ENCODE results near the gene WIPF1.

Gene WIPF1

GRCh38 chr2:174518395-174518794 is 79.2 kb downstream of the WIPF1 start:
- no peaks in the 10 kb centered on the region for H4K20me1 ChIP-seq (ENCODE audit: insufficient read depth, low read length)
- no peaks in the 10 kb centered on the region for H3K9me2 ChIP-seq (replicated peaks; ENCODE audit: insufficient read depth, low read length)
- H3K27me3 ChIP-seq (replicated peaks; ENCODE audit: insufficient read depth, low read length) = no peaks in the 10 kb centered on the region
- TF ChIP-seq EZH2 (optimal IDR thresholded peaks at IDR 0.05; ENCODE audit: low read depth, low read length) = no peak
- no peak for TF ChIP-seq EZH2phosphoT487 (IDR thresholded peaks at IDR 0.05; ENCODE audit: low read length)
- TF ChIP-seq CTCF (IDR thresholded peaks at IDR 0.05; ENCODE audit: low read length) = no peak
- no peak overlapping the region for H3K9ac ChIP-seq (ENCODE audit: low read length)
- 0 out of 2 replicates have a peak, but pooled peaks cover 2% of the 10 kb centered on the region for H3K4me1 ChIP-seq (ENCODE audit: low read length)
- no peak overlapping the region for H3K4me3 ChIP-seq (ENCODE audit: low read length)
- no peaks in the 10 kb centered on the region for H3K9me3 ChIP-seq (replicated peaks; ENCODE audit: insufficient read depth, low read length)
- H3F3A ChIP-seq (ENCODE audit: insufficient read depth, low read length) = no peaks in the 10 kb centered on the region
- DNase-seq = no peak
- no peak overlapping the region for H3K4me2 ChIP-seq (ENCODE audit: low read depth, low read length)
- H3K27ac ChIP-seq (ENCODE audit: low read length) = no peak overlapping the region
- H2AFZ ChIP-seq (ENCODE audit: low read length) = no peak overlapping the region
- no peaks in the 10 kb centered on the region for H3K79me2 ChIP-seq (ENCODE audit: low read length)
- H3K36me3 ChIP-seq (replicated peaks; ENCODE audit: insufficient read depth, low read length) = no peaks in the 10 kb centered on the region

- TF ChIP-seq CTCF (IDR thresholded peaks at IDR 0.05; ENCODE audit: low read length) = no peak
- no peak for TF ChIP-seq EZH2 (optimal IDR thresholded peaks at IDR 0.05; ENCODE audit: low read depth, low read length)
- no peak for TF ChIP-seq EZH2phosphoT487 (IDR thresholded peaks at IDR 0.05; ENCODE audit: low read length)
- no peaks in the 10 kb centered on the region for H4K20me1 ChIP-seq (ENCODE audit: insufficient read depth, low read length)
- H3K27ac ChIP-seq (ENCODE audit: low read length) = no peak overlapping the region
- no peak for DNase-seq
- no peak overlapping the region for H3K4me3 ChIP-seq (ENCODE audit: low read length)
- no peaks in the 10 kb centered on the region for H3K27me3 ChIP-seq (replicated peaks; ENCODE audit: insufficient read depth, low read length)
- no peaks in the 10 kb centered on the region for H3K9me2 ChIP-seq (replicated peaks; ENCODE audit: insufficient read depth, low read length)
- H3K36me3 ChIP-seq (replicated peaks; ENCODE audit: insufficient read depth, low read length) = no peaks in the 10 kb centered on the region
- no peaks in the 10 kb centered on the region for H3F3A ChIP-seq (ENCODE audit: insufficient read depth, low read length)
- H3K4me1 ChIP-seq (ENCODE audit: low read length) = 0 out of 2 replicates have a peak, but pooled peaks cover 2% of the 10 kb centered on the region
- no peaks in the 10 kb centered on the region for H3K9me3 ChIP-seq (replicated peaks; ENCODE audit: insufficient read depth, low read length)
- no peak overlapping the region for H3K4me2 ChIP-seq (ENCODE audit: low read depth, low read length)
- H2AFZ ChIP-seq (ENCODE audit: low read length) = no peak overlapping the region
- H3K79me2 ChIP-seq (ENCODE audit: low read length) = no peaks in the 10 kb centered on the region
- no peak overlapping the region for H3K9ac ChIP-seq (ENCODE audit: low read length)
Measured at GRCh38 chr2:174516501-174517378, 80.9 kb downstream of the WIPF1 start.

- no peaks in the 10 kb centered on the region for H3K27me3 ChIP-seq (replicated peaks; ENCODE audit: insufficient read depth, low read length)
- H3K9me3 ChIP-seq (replicated peaks; ENCODE audit: insufficient read depth, low read length) = no peaks in the 10 kb centered on the region; the same call in 1 of the 2 replicates
- no peaks in the 10 kb centered on the region for H4K20me1 ChIP-seq (ENCODE audit: insufficient read depth, low read length)
- no peak overlapping the region for H3K4me2 ChIP-seq (ENCODE audit: low read depth, low read length)
- no peak overlapping the region for H3K4me3 ChIP-seq (ENCODE audit: low read length)
- H3F3A ChIP-seq (ENCODE audit: insufficient read depth, low read length) = no peaks in the 10 kb centered on the region
- DNase-seq = no peak
- TF ChIP-seq EZH2phosphoT487 (IDR thresholded peaks at IDR 0.05; ENCODE audit: low read length) (no peak), EZH2 (optimal IDR thresholded peaks at IDR 0.05; ENCODE audit: low read depth, low read length) (no peak), CTCF (IDR thresholded peaks at IDR 0.05; ENCODE audit: low read length) (no peak)
- H3K79me2 ChIP-seq (ENCODE audit: low read length) = no peaks in the 10 kb centered on the region
- no peak overlapping the region for H2AFZ ChIP-seq (ENCODE audit: low read length)
- H3K4me1 ChIP-seq (ENCODE audit: low read length) = 0 out of 2 replicates have a peak, but pooled peaks cover 2% of the 10 kb centered on the region
- H3K27ac ChIP-seq (ENCODE audit: low read length) = no peak overlapping the region
- no peaks in the 10 kb centered on the region for H3K36me3 ChIP-seq (replicated peaks; ENCODE audit: insufficient read depth, low read length)
- H3K9me2 ChIP-seq (replicated peaks; ENCODE audit: insufficient read depth, low read length) = no peaks in the 10 kb centered on the region
- no peak overlapping the region for H3K9ac ChIP-seq (ENCODE audit: low read length)
Measured at GRCh38 chr2:174512345-174512744, 85.3 kb downstream of the WIPF1 start.

All from MM.1S (cell line).